H1 (cell line): Measurements from ENCODE around the gene ACP6. TPM values are rescaled to one million over a fixed set of nuclear protein-coding genes. Genes with fewer than 3 reads are reported as not detected.

Source experiments
- CTCF ChIA-PET: fragments of 300-600 bp; sonication (Branson Sonifier 250); formaldehyde crosslinking; loops from one replicate; lab custom pipeline; 2021; ENCODE audit not compliant: partially characterized antibody; lab: Charles Lee
- POLR2A ChIA-PET: fragments of 300-600 bp; sonication (Branson Sonifier 250); formaldehyde crosslinking; loops from one replicate; lab custom pipeline; 2021; ENCODE audit warnings: inconsistent platforms; ENCODE audit not compliant: partially characterized antibody; lab: Charles Lee
- DNase-seq, 2 experiments: peaks; one replicate each; pipeline versions ENCODE4 v3.0.0 to v3.0.0-alpha.2; 2010 to 2022; ENCODE audit warnings: low spot score in 2 of 2, low read depth in 1 of 2, mixed read lengths in 1 of 2
- FAIRE-seq: peaks from 2 replicates; lab custom pipeline; 2011; peaks lifted over from hg19 to GRCh38; lab: Jason Lieb, UNC
- H2AFZ ChIP-seq: 2 replicates; pipeline ENCODE4 v1.8.1; 2012; ENCODE audit warnings: low read length, inconsistent platforms
- H2AK5ac ChIP-seq: 2 replicates; pipeline ENCODE4 v1.6.1; 2013; ENCODE audit warnings: low read depth, low read length
- H2BK120ac ChIP-seq: replicated peaks from 2 replicates; pipeline ENCODE3; 2013; ENCODE audit warnings: low read depth, low read length, inconsistent platforms
- H2BK12ac ChIP-seq: 2 replicates; pipeline ENCODE4 v1.6.1; 2013; ENCODE audit warnings: low read depth, low read length
- H2BK15ac ChIP-seq: 2 replicates; pipeline ENCODE4 v1.6.1; 2013; ENCODE audit warnings: low read length
- H2BK20ac ChIP-seq: 2 replicates; pipeline ENCODE4 v1.6.1; 2013; ENCODE audit warnings: low read length
- H2BK5ac ChIP-seq: 2 replicates; pipeline ENCODE4 v1.6.1; 2013; ENCODE audit warnings: low read depth, low read length
- H3K14ac ChIP-seq: 2 replicates; pipeline ENCODE4 v1.6.1; 2013; ENCODE audit warnings: inconsistent platforms; ENCODE audit not compliant: insufficient read length
- H3K18ac ChIP-seq: 2 replicates; pipeline ENCODE4 v1.6.1; 2013; ENCODE audit warnings: low read length; ENCODE audit errors: extremely low read depth
- H3K23ac ChIP-seq: 2 replicates; pipeline ENCODE4 v1.6.1; 2013; ENCODE audit warnings: inconsistent platforms; ENCODE audit not compliant: insufficient read length
- H3K23me2 ChIP-seq: 2 replicates; pipeline ENCODE4 v1.6.1; 2013; ENCODE audit warnings: low read depth, low read length
- H3K27ac ChIP-seq: 2 replicates; pipeline ENCODE4 v1.6.1; 2011; ENCODE audit warnings: low read depth, low read length, inconsistent platforms
- H3K27me3 ChIP-seq, 4 experiments: replicated peaks in 1 of 4; 1 replicate in 1 of 4; 2 replicates in 3 of 4; pipeline versions ENCODE4 v1.6.1 to v1.8.1; 2011 to 2013; ENCODE audit warnings: low read length in 3 of 4, mild to moderate bottlenecking in 3 of 4, inconsistent platforms in 2 of 4, mixed read lengths in 2 of 4, moderate library complexity in 1 of 4; ENCODE audit not compliant: control insufficient read depth in 3 of 4, insufficient read depth in 3 of 4; ENCODE audit errors: extremely low read depth in 1 of 4
- H3K36me3 ChIP-seq, 4 experiments: 2 replicates each; pipeline versions ENCODE4 v1.6.1 to v1.8.1; 2011 to 2013; ENCODE audit warnings: mild to moderate bottlenecking in 4 of 4, low read length in 3 of 4, moderate library complexity in 2 of 4, control low read depth in 1 of 4, inconsistent platforms in 1 of 4; ENCODE audit not compliant: insufficient read depth in 4 of 4, control insufficient read depth in 2 of 4
- H3K4ac ChIP-seq: replicated peaks from 2 replicates; pipeline ENCODE3; 2013; ENCODE audit warnings: low read length, low read depth, mixed read lengths, inconsistent platforms; ENCODE audit not compliant: insufficient read length
- H3K4me1 ChIP-seq, 4 experiments: replicated peaks in 1 of 4; 1 replicate in 1 of 4; 2 replicates in 3 of 4; pipeline versions ENCODE4 v1.6.1 to v1.8.1; 2011 to 2013; ENCODE audit warnings: low read length in 3 of 4, inconsistent platforms in 2 of 4, mixed read lengths in 1 of 4; ENCODE audit not compliant: insufficient read depth in 4 of 4, control insufficient read depth in 3 of 4
- H3K4me2 ChIP-seq, 2 experiments: 2 replicates each; pipeline versions ENCODE4 v1.6.1 to v1.8.1; 2011 to 2013; ENCODE audit warnings: low read depth in 2 of 2, low read length in 2 of 2, control low read depth in 1 of 2, inconsistent platforms in 1 of 2, mild to moderate bottlenecking in 1 of 2; ENCODE audit not compliant: insufficient read depth in 1 of 2
- H3K4me3 ChIP-seq, 4 experiments: fragments of 200-600, 300-600 bp in 1 of 4; sonication (generic), shearing (Covaris generic), sonication (Bioruptor Twin) in 1 of 4; 2 replicates each; pipeline versions ENCODE4 v1.5.1 to v1.8.1; 2011 to 2016; ENCODE audit warnings: low read length in 4 of 4, low read depth in 3 of 4, control low read depth in 2 of 4, inconsistent platforms in 2 of 4, mild to moderate bottlenecking in 2 of 4, mixed read lengths in 1 of 4, moderate library complexity in 1 of 4; ENCODE audit not compliant: insufficient read depth in 2 of 4; ENCODE audit errors: extremely low read depth in 1 of 4
- H3K56ac ChIP-seq: replicated peaks from 2 replicates; pipeline ENCODE3; 2013; ENCODE audit warnings: low read depth, mild to moderate bottlenecking, mixed read lengths, low read length, inconsistent platforms; ENCODE audit not compliant: insufficient read length
- H3K79me1 ChIP-seq: 2 replicates; pipeline ENCODE4 v1.6.1; 2013; ENCODE audit warnings: low read depth, low read length, control low read depth
- H3K79me2 ChIP-seq, 2 experiments: 2 replicates each; pipeline versions ENCODE4 v1.6.1 to v1.8.1; 2012 to 2013; ENCODE audit warnings: low read length in 2 of 2, mild to moderate bottlenecking in 2 of 2, inconsistent platforms in 1 of 2; ENCODE audit not compliant: insufficient read depth in 2 of 2, control insufficient read depth in 1 of 2
- H3K9ac ChIP-seq, 4 experiments: replicated peaks in 1 of 4; 1 replicate in 1 of 4; 2 replicates in 3 of 4; pipeline versions ENCODE4 v1.6.1 to v1.8.1; 2011 to 2013; ENCODE audit warnings: low read depth in 3 of 4, low read length in 3 of 4, control low read depth in 2 of 4, mild to moderate bottlenecking in 2 of 4, moderate library complexity in 2 of 4, inconsistent platforms in 1 of 4; ENCODE audit errors: extremely low read depth in 1 of 4
- H3K9me3 ChIP-seq, 2 experiments: 2 replicates each; pipeline versions ENCODE4 v1.6.1 to v1.8.1; 2012 to 2013; ENCODE audit warnings: mild to moderate bottlenecking in 2 of 2, moderate library complexity in 2 of 2, control low read depth in 1 of 2, inconsistent platforms in 1 of 2, low read depth in 1 of 2, low read length in 1 of 2, mixed read lengths in 1 of 2; ENCODE audit not compliant: insufficient read depth in 2 of 2
- H4K20me1 ChIP-seq, 2 experiments: replicated peaks in 1 of 2; 2 replicates each; pipeline versions ENCODE3 to v1.8.1; 2011 to 2013; ENCODE audit warnings: inconsistent platforms in 2 of 2, low read length in 2 of 2, mild to moderate bottlenecking in 1 of 2; ENCODE audit not compliant: insufficient read depth in 2 of 2, control insufficient read depth in 1 of 2
- H4K5ac ChIP-seq: 2 replicates; pipeline ENCODE4 v1.6.1; 2013; ENCODE audit warnings: low read length, low read depth, mixed read lengths, inconsistent platforms; ENCODE audit not compliant: insufficient read length
- H4K8ac ChIP-seq: 2 replicates; pipeline ENCODE4 v1.8.0; 2013; ENCODE audit warnings: mild to moderate bottlenecking, moderate library complexity, low read length, inconsistent platforms; ENCODE audit not compliant: insufficient read depth; ENCODE audit errors: extremely low read depth
- H4K91ac ChIP-seq: replicated peaks from 2 replicates; pipeline ENCODE3; 2013; ENCODE audit warnings: low read length, mixed read lengths, inconsistent platforms; ENCODE audit not compliant: insufficient read length
- CHD1 ChIP-seq: IDR thresholded peaks from 2 replicates; pipeline ENCODE4 v1.6.1; 2012; ENCODE audit warnings: low read depth, low read length, improper control_type of control experiment
- HDAC6 ChIP-seq: IDR thresholded peaks from one replicate; pipeline ENCODE4 v1.7.1; 2012; ENCODE audit warnings: low read depth, mild to moderate bottlenecking, inconsistent platforms, low read length, moderate library complexity
- NRF1 ChIP-seq: IDR thresholded peaks from 2 replicates; pipeline ENCODE4 v1.6.1; 2011; ENCODE audit warnings: mild to moderate bottlenecking, low read depth, low read length, improper control_type of control experiment
- POLR2AphosphoS5 ChIP-seq: IDR thresholded peaks from 2 replicates; pipeline ENCODE4 v1.6.1; 2011; ENCODE audit warnings: low read depth, low read length
- RBBP5 ChIP-seq: IDR thresholded peaks from 2 replicates; pipeline ENCODE4 v1.7.1; 2012; ENCODE audit warnings: low read depth, mild to moderate bottlenecking, inconsistent platforms, low read length, moderate library complexity, borderline replicate concordance
- RFX5 ChIP-seq: IDR thresholded peaks from 2 replicates; pipeline ENCODE4 v1.6.1; 2011; ENCODE audit warnings: low read depth, low read length, improper control_type of control experiment, borderline replicate concordance
- SIN3A ChIP-seq, 2 experiments: IDR thresholded peaks in 1 of 2; conservative IDR thresholded peaks in 1 of 2; 2 replicates each; pipeline ENCODE4 v1.6.1; 2011 to 2012; ENCODE audit warnings: low read length in 2 of 2, improper control_type of control experiment in 1 of 2, low read depth in 1 of 2, mild to moderate bottlenecking in 1 of 2
- SP1 ChIP-seq: IDR thresholded peaks from 2 replicates; pipeline ENCODE4 v1.6.1; 2011; ENCODE audit warnings: low read depth, low read length
- SP2 ChIP-seq: IDR thresholded peaks from 2 replicates; pipeline ENCODE4 v1.6.1; 2012; ENCODE audit warnings: mild to moderate bottlenecking, low read length, inconsistent platforms
- USF2 ChIP-seq: IDR thresholded peaks from 2 replicates; pipeline ENCODE4 v1.6.1; 2011; ENCODE audit warnings: low read length, improper control_type of control experiment
- WGBS, 2 experiments: shearing (Covaris generic) in 1 of 2; methylation state at CpG; one replicate each; pipeline versions ENCODE4 v1.1.6 to v1.1.7; 2013 to 2015; ENCODE audit warnings: low lambda C conversion rate in 2 of 2, mixed read lengths in 2 of 2, inconsistent platforms in 1 of 2, low coverage in 1 of 2, missing lambda C conversion rate in 1 of 2; ENCODE audit not compliant: insufficient replicate concordance in 2 of 2, insufficient coverage in 1 of 2, insufficient read length in 1 of 2; ENCODE audit errors: extremely low coverage in 1 of 2, missing lambda C conversion rate in 1 of 2; 5-methylcytosine and 5-hydroxymethylcytosine counted together
- polyA plus RNA-seq, 7 experiments: library from polyadenylated mRNA; depleted of rRNA in 3 of 7; stranded (reverse) in 5 of 7; unstranded in 2 of 7; fragments of >200 nt in 5 of 7; fragments of 200-250 nt in 2 of 7; gene quantifications; 1 replicate in 5 of 7; 2 replicates in 1 of 7; 4 replicates in 1 of 7; pipeline versions ENCODE4 v1.2.1 to v1.2.3, GENCODE V29; 2011 to 2013; ENCODE audit warnings: missing spikeins in 2 of 7, mixed read lengths in 2 of 7
- total RNA-seq: library from RNA; stranded (reverse); fragmentation: NEBNext Ultra II Directional; extraction: Animal tissue kit (Norgen Biotek cat#: 25700); gene quantifications from 2 replicates; pipeline ENCODE4 v1.2.1, GENCODE V29; 2021

The ACP6 gene
- total and polyA plus RNA-seq, 2 of the 8 experiments (the other 6 are each of a cell fraction or from before 2014, with no cell fraction given): 11.4 to 17.7 TPM

GRCh38 chr1:147618771-147619170 is 51.6 kb downstream of the ACP6 start:
- Histone ChIP-seq H3K4me1 (no peaks in the 10 kb centered on the region), H3K79me1 (peaks cover 3% of the 10 kb centered on the region; the same call in 1 of the 2 replicates), H4K20me1 (peaks cover 0 to 4% of the 10 kb centered on the region in 2 experiments), H3K4ac (no peak overlapping the region), H4K8ac (no peak overlapping the region), H4K5ac (no peak overlapping the region), H2BK15ac (no peak overlapping the region), H2AFZ (no peak overlapping the region), H3K14ac (no peak overlapping the region), H3K27ac (no peak overlapping the region), H2BK12ac (no peak overlapping the region), H2AK5ac (no peak overlapping the region), H3K4me3 (no peak overlapping the region), H3K4me2 (no peak overlapping the region), H4K91ac (no peak overlapping the region), H2BK20ac (no peak overlapping the region), H2BK120ac (no peak overlapping the region), H2BK5ac (no peak overlapping the region), H3K9ac (no peak overlapping the region), H3K18ac (no peak overlapping the region), H3K23ac (no peak overlapping the region), H3K9me3 (no peaks in the 10 kb centered on the region)
- WGBS, 2 experiments: 93% methylated on average over 8 of the region's 8 CpGs; no CpG with 5 or more reads in 1 of the 2 experiments
- ChIA-PET CTCF (interaction anchor here (0.6 to 4.0 kb wide), 3 partner anchors 8 to 350 kb away, joined by 3 to 21 read pairs (median 3); no protein-coding TSS in a partner anchor), POLR2A (no interaction called here)
- FAIRE-seq: no peak
- TF ChIP-seq SIN3A (conservative IDR thresholded peaks at IDR 0.05 in 1 of 2, IDR thresholded peaks at IDR 0.05 in 1 of 2; ENCODE audit: low read depth in 1 of 2, low read length in 2 of 2) (no peak), RFX5 (no peak), POLR2AphosphoS5 (no peak), RBBP5 (no peak), USF2 (no peak), CHD1 (no peak), SP2 (no peak), SP1 (no peak), NRF1 (no peak), HDAC6 (no peak)
- TF ChIP-seq, all 59 proteins: peak for 0
- no peak for DNase-seq
- no peak overlapping the region for H3K56ac ChIP-seq
- no peaks in the 10 kb centered on the region for H3K79me2 ChIP-seq
- no peaks in the 10 kb centered on the region for H3K27me3 ChIP-seq
- H3K36me3 ChIP-seq: peaks cover 19 to 70% (median 53%) of the 10 kb centered on the region in 4 experiments
- no peaks in the 10 kb centered on the region for H3K23me2 ChIP-seq
